Measurements from ENCODE around the gene CRYZ. TPM values are rescaled to one million over a fixed set of nuclear protein-coding genes. Genes with fewer than 3 reads are reported as not detected.

The CRYZ gene
- polyA plus RNA-seq, 1 donor (not counting 4 experiments of a cell fraction or from before 2014, with no cell fraction given): 213 TPM

- Histone ChIP-seq H3K4me2 (ENCODE audit: control insufficient read depth, extremely low read depth, insufficient read depth, low read depth, low read length) (no peak overlapping the region), H3K4me3 (ENCODE audit: control insufficient read depth in 2 of 3, extremely low read depth in 1 of 3, insufficient read depth in 2 of 3, low read depth in 1 of 3, low read length in 3 of 3) (no peak overlapping the region), H3K79me2 (ENCODE audit: control insufficient read depth, insufficient read depth, low read length) (peaks cover 33% of the 10 kb centered on the region), H3K9me3 (ENCODE audit: control insufficient read depth, low read depth, low read length) (no peaks in the 10 kb centered on the region), H3K9me1 (ENCODE audit: control insufficient read depth, extremely low read depth, insufficient read depth, low read length) (no peaks in the 10 kb centered on the region), H3K27me3 (ENCODE audit: control insufficient read depth, extremely low read depth, insufficient read depth, low read length) (no peaks in the 10 kb centered on the region), H3K9ac (ENCODE audit: control insufficient read depth, extremely low read depth, insufficient read depth, low read length) (no peak overlapping the region), H4K20me1 (ENCODE audit: control insufficient read depth, extremely low read depth, insufficient read depth, low read length) (no peaks in the 10 kb centered on the region), H3K36me3 (ENCODE audit: control insufficient read depth in 2 of 2, extremely low read depth in 1 of 2, insufficient read depth in 2 of 2, low read length in 2 of 2) (peaks cover 0 to 2% of the 10 kb centered on the region in 2 experiments), H3K4me1 (ENCODE audit: control insufficient read depth, extremely low read depth, insufficient read depth, low read length) (peaks cover 20% of the 10 kb centered on the region), H3K27ac (ENCODE audit: control insufficient read depth, insufficient read depth, low read length) (no peak overlapping the region), H2AFZ (ENCODE audit: control insufficient read depth, low read length) (no peak overlapping the region)
- no peak for DNase-seq (ENCODE audit: low read depth, low spot score)
- FAIRE-seq: no peak
- dilution Hi-C loops (cut with MboI; ENCODE audit: extremely low pct_ligation_motif_present, low sequenced_read_pairs): no loop called here
- TF ChIP-seq CTCF (optimal IDR thresholded peaks at IDR 0.05 in 1 of 3, IDR thresholded peaks at IDR 0.05 in 1 of 3, conservative IDR thresholded peaks at IDR 0.05 in 1 of 3; ENCODE audit: extremely low read depth in 1 of 3, insufficient read depth in 2 of 3, low read length in 3 of 3): no peak
- TF ChIP-seq EZH2 (IDR thresholded peaks at IDR 0.05; ENCODE audit: low read length): no peak
Observed at GRCh38 chr1:74728736-74729135, 4.1 kb downstream of the CRYZ start.

- H2AFZ ChIP-seq (ENCODE audit: control insufficient read depth, low read length): no peak overlapping the region
- no peak overlapping the region for H3K9ac ChIP-seq (ENCODE audit: control insufficient read depth, extremely low read depth, insufficient read depth, low read length)
- H3K4me2 ChIP-seq (ENCODE audit: control insufficient read depth, extremely low read depth, insufficient read depth, low read depth, low read length): no peak overlapping the region
- H3K27me3 ChIP-seq (ENCODE audit: control insufficient read depth, extremely low read depth, insufficient read depth, low read length): no peaks in the 10 kb centered on the region
- dilution Hi-C loops (cut with MboI; ENCODE audit: extremely low pct_ligation_motif_present, low sequenced_read_pairs): no loop called here
- peaks cover 5 to 9% of the 10 kb centered on the region in 2 experiments for H3K36me3 ChIP-seq (ENCODE audit: control insufficient read depth in 2 of 2, extremely low read depth in 1 of 2, insufficient read depth in 2 of 2, low read length in 2 of 2)
- H3K27ac ChIP-seq (ENCODE audit: control insufficient read depth, insufficient read depth, low read length): no peak overlapping the region
- H4K20me1 ChIP-seq (ENCODE audit: control insufficient read depth, extremely low read depth, insufficient read depth, low read length): no peaks in the 10 kb centered on the region
- H3K79me2 ChIP-seq (ENCODE audit: control insufficient read depth, insufficient read depth, low read length): peaks cover 19% of the 10 kb centered on the region
- no peak for DNase-seq (ENCODE audit: low read depth, low spot score)
- TF ChIP-seq CTCF (optimal IDR thresholded peaks at IDR 0.05 in 1 of 3, IDR thresholded peaks at IDR 0.05 in 1 of 3, conservative IDR thresholded peaks at IDR 0.05 in 1 of 3; ENCODE audit: extremely low read depth in 1 of 3, insufficient read depth in 2 of 3, low read length in 3 of 3) (no peak), EZH2 (IDR thresholded peaks at IDR 0.05; ENCODE audit: low read length) (no peak)
- no peak for FAIRE-seq
- H3K9me1 ChIP-seq (ENCODE audit: control insufficient read depth, extremely low read depth, insufficient read depth, low read length): no peaks in the 10 kb centered on the region
- no peaks in the 10 kb centered on the region for H3K9me3 ChIP-seq (ENCODE audit: control insufficient read depth, low read depth, low read length)
- H3K4me3 ChIP-seq (ENCODE audit: control insufficient read depth in 2 of 3, extremely low read depth in 1 of 3, insufficient read depth in 2 of 3, low read depth in 1 of 3, low read length in 3 of 3): no peak overlapping the region
- peaks cover 13% of the 10 kb centered on the region for H3K4me1 ChIP-seq (ENCODE audit: control insufficient read depth, extremely low read depth, insufficient read depth, low read length)
Observed at GRCh38 chr1:74726063-74726462, 6.8 kb downstream of the CRYZ start.

Data from keratinocyte (primary cell).